ENCODE measurements around the gene PPFIA2. TPM values are rescaled to one million over a fixed set of nuclear protein-coding genes. Genes with fewer than 3 reads are reported as not detected.

The PPFIA2 gene
- polyA plus RNA-seq, 1 donor from 2014 or later = not detected

DNA sequence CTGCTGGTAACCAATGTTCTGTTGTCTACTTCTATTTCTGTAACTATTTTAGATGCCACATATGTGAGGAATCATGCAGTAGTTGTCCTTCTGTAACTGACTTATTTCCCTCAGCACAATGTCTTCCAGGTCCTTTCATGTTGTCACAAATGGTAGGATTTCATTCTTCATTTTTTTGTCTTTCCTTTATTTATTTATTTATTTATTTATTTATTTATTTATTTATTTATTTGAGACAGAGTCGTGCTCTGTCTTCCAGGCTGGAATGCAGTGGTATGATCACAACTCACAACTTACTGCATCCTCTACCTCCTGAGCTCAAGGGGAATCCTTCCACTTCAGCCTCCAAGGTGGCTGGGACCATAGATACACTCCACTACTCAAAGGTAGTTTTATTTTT is 288.2 kb downstream of the PPFIA2 start:
- peaks cover 1% of the 10 kb centered on the region for H3K27me3 Mint-ChIP-seq
- no peaks in the 10 kb centered on the region for H3K4me1 Mint-ChIP-seq
- H3K9me3 Mint-ChIP-seq = peaks cover 0 to 5% (median 2%) of the 10 kb centered on the region in 3 donors
- H3K4me3 Mint-ChIP-seq = no peak overlapping the region
- no peak overlapping the region for H3K27ac Mint-ChIP-seq
- no peaks in the 10 kb centered on the region for H3K36me3 Mint-ChIP-seq

- Mint-ChIP-seq H3K27me3 (peaks cover 1% of the 10 kb centered on the region), H3K4me1 (no peaks in the 10 kb centered on the region), H3K9me3 (peaks cover 0 to 5% (median 2%) of the 10 kb centered on the region in 3 donors), H3K4me3 (no peak overlapping the region), H3K27ac (no peak overlapping the region), H3K36me3 (no peaks in the 10 kb centered on the region)
Measured at GRCh38 chr12:81468206-81468605, 290.9 kb downstream of the PPFIA2 start.

GRCh38 chr12:81465876-81466275 is 293.3 kb downstream of the PPFIA2 start:
- Mint-ChIP-seq H3K9me3 (peaks cover 0 to 2% (median 0%) of the 10 kb centered on the region in 3 donors), H3K27me3 (peaks cover 1% of the 10 kb centered on the region), H3K27ac (no peak overlapping the region), H3K36me3 (peaks cover 1% of the 10 kb centered on the region), H3K4me3 (no peak overlapping the region), H3K4me1 (no peaks in the 10 kb centered on the region)

- Mint-ChIP-seq H3K4me1 (no peaks in the 10 kb centered on the region), H3K4me3 (no peak overlapping the region), H3K27me3 (peaks cover 1% of the 10 kb centered on the region), H3K36me3 (peaks cover 1% of the 10 kb centered on the region), H3K9me3 (peaks cover 0 to 2% (median 0%) of the 10 kb centered on the region in 3 donors), H3K27ac (no peak overlapping the region)
Measured at GRCh38 chr12:81465191-81465590, 294.0 kb downstream of the PPFIA2 start.

- no peaks in the 10 kb centered on the region for H3K9me3 Mint-ChIP-seq
- H3K4me3 Mint-ChIP-seq = no peak overlapping the region
- H3K36me3 Mint-ChIP-seq = peaks cover 1% of the 10 kb centered on the region
- H3K27ac Mint-ChIP-seq = no peak overlapping the region
- no peaks in the 10 kb centered on the region for H3K4me1 Mint-ChIP-seq
- no peaks in the 10 kb centered on the region for H3K27me3 Mint-ChIP-seq
Measured at GRCh38 chr12:81461163-81461562, 298.0 kb downstream of the PPFIA2 start.

GRCh38 chr12:81450920-81451739 is 308.0 kb downstream of the PPFIA2 start:
- Mint-ChIP-seq H3K9me3 (peaks cover 0 to 3% (median 0%) of the 10 kb centered on the region in 3 donors), H3K4me1 (no peaks in the 10 kb centered on the region), H3K4me3 (no peak overlapping the region), H3K36me3 (no peaks in the 10 kb centered on the region), H3K27me3 (no peaks in the 10 kb centered on the region), H3K27ac (no peak overlapping the region)

GRCh38 chr12:81441629-81442028 is 317.5 kb downstream of the PPFIA2 start:
- Mint-ChIP-seq H3K27me3 (no peaks in the 10 kb centered on the region), H3K9me3 (peaks cover 0 to 3% (median 3%) of the 10 kb centered on the region in 3 donors), H3K36me3 (no peaks in the 10 kb centered on the region), H3K4me1 (no peaks in the 10 kb centered on the region), H3K4me3 (no peak overlapping the region), H3K27ac (no peak overlapping the region)

GRCh38 chr12:81440001-81440400 is 319.1 kb downstream of the PPFIA2 start:
- no peaks in the 10 kb centered on the region for H3K36me3 Mint-ChIP-seq
- H3K27ac Mint-ChIP-seq = no peak overlapping the region
- no peaks in the 10 kb centered on the region for H3K27me3 Mint-ChIP-seq
- H3K9me3 Mint-ChIP-seq = peaks cover 0 to 3% (median 3%) of the 10 kb centered on the region in 3 donors
- H3K4me3 Mint-ChIP-seq = no peak overlapping the region
- no peaks in the 10 kb centered on the region for H3K4me1 Mint-ChIP-seq

- Mint-ChIP-seq H3K27ac (no peak overlapping the region), H3K9me3 (peaks cover 0 to 3% (median 3%) of the 10 kb centered on the region in 3 donors), H3K36me3 (no peaks in the 10 kb centered on the region), H3K4me3 (no peak overlapping the region), H3K27me3 (no peaks in the 10 kb centered on the region), H3K4me1 (no peaks in the 10 kb centered on the region)
Measured at GRCh38 chr12:81439344-81439743, 319.8 kb downstream of the PPFIA2 start.

DNA sequence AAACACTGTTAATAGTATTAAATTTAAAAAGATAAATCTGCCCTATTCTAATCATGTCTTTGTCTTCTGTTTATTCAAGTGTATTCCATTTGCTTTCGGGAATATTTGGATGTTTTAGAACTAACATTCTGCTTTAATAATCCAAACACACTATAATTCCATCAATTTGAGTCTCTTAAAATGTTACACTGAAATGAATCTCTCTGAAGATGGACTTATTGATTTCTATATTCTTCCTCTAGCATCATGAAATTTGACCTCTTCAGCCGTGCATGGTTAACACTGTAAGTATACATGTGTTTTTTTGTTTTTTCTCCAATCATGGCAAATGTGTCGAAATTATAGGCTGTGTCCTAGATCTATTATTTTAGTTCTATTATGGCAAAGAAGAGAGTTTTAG is 342.1 kb downstream of the PPFIA2 start:
- no peaks in the 10 kb centered on the region for H3K4me1 Mint-ChIP-seq
- H3K27me3 Mint-ChIP-seq = no peaks in the 10 kb centered on the region
- H3K9me3 Mint-ChIP-seq = peaks cover under 1 to 3% (median under 1%) of the 10 kb centered on the region in 3 donors

DNA sequence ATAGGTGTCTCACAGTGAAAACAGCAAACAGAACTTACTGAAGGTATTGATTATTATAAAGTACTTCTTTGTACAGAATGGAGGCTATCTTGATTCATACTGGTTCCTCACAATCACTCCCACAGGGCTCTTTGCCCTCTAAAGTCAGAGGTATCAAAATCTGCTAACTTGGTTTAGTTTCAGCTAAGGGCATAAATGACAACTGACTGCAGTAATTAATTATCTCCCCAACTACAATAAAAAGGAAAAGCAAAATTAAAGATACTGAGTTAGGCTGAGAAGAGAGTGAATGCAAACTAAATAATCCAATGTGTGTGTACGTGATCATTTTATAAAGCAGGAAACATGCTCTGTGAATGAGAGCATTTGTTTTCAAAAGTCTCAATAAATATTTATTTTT is 342.6 kb downstream of the PPFIA2 start:
- no peak overlapping the region for H3K4me3 Mint-ChIP-seq
- no peaks in the 10 kb centered on the region for H3K4me1 Mint-ChIP-seq
- H3K9me3 Mint-ChIP-seq = peaks cover 0 to 3% (median 0%) of the 10 kb centered on the region in 3 donors
- no peaks in the 10 kb centered on the region for H3K27me3 Mint-ChIP-seq
- H3K27ac Mint-ChIP-seq = no peak overlapping the region
- H3K36me3 Mint-ChIP-seq = no peaks in the 10 kb centered on the region

More for the DNA sequence above, 342.1 kb downstream of the PPFIA2 start:
- no peak overlapping the region for H3K4me3 Mint-ChIP-seq
- H3K36me3 Mint-ChIP-seq = no peaks in the 10 kb centered on the region
- H3K27ac Mint-ChIP-seq = no peak overlapping the region

DNA sequence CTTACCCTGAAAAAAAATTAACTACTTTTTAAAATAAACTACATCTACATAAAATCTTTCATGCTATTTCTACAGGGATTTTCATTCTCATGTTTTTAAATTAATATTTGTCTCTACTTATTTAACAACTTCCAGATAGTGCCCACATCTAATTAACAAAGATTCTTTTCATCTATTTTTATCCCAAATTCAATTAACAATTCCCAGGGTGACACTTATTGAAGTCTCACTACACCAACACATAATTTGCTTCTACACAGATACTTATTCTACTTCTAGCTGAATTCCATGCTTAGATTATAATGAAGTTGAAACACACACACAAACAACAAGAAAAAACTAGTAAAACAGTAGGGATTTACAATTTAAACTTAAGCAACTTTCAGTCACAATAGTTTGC is 344.7 kb downstream of the PPFIA2 start:
- no peaks in the 10 kb centered on the region for H3K4me1 Mint-ChIP-seq
- no peak overlapping the region for H3K4me3 Mint-ChIP-seq
- H3K27me3 Mint-ChIP-seq = no peaks in the 10 kb centered on the region
- no peaks in the 10 kb centered on the region for H3K36me3 Mint-ChIP-seq
- H3K27ac Mint-ChIP-seq = no peak overlapping the region
- H3K9me3 Mint-ChIP-seq = peaks cover 2 to 5% (median 2%) of the 10 kb centered on the region in 3 donors

DNA sequence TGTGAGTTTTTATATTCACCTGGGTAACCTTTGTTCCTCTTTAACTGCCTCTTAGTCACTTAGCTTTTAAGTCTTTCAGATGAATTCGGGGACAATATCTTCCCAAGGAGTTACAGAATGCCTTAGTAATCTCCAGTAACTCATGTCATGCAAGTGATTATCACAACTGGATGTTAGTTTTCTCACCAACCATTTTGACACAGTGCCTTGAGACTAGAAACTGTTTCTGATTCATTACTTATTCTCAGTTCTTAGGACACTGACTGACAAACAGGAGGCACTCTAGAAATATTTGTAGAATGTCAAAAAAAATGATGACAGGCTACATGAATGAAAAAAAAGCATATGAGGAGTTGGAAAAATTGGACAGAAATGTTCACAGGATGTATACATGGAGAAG is 346.2 kb downstream of the PPFIA2 start:
- H3K4me1 Mint-ChIP-seq = no peaks in the 10 kb centered on the region
- no peak overlapping the region for H3K4me3 Mint-ChIP-seq
- H3K36me3 Mint-ChIP-seq = no peaks in the 10 kb centered on the region
- no peaks in the 10 kb centered on the region for H3K27me3 Mint-ChIP-seq
- H3K27ac Mint-ChIP-seq = no peak overlapping the region
- H3K9me3 Mint-ChIP-seq = peaks cover 2 to 5% (median 2%) of the 10 kb centered on the region in 3 donors

GRCh38 chr12:81403348-81403747 is 355.8 kb downstream of the PPFIA2 start:
- H3K27me3 Mint-ChIP-seq = no peaks in the 10 kb centered on the region
- no peaks in the 10 kb centered on the region for H3K4me1 Mint-ChIP-seq
- H3K36me3 Mint-ChIP-seq = no peaks in the 10 kb centered on the region
- no peak overlapping the region for H3K27ac Mint-ChIP-seq
- H3K9me3 Mint-ChIP-seq = peaks cover 0 to 4% (median 3%) of the 10 kb centered on the region in 3 donors
- H3K4me3 Mint-ChIP-seq = no peak overlapping the region

GRCh38 chr12:81401241-81401640 is 357.9 kb downstream of the PPFIA2 start:
- Mint-ChIP-seq H3K9me3 (peaks cover 0 to 4% (median 3%) of the 10 kb centered on the region in 3 donors), H3K4me3 (no peak overlapping the region), H3K27me3 (no peaks in the 10 kb centered on the region), H3K27ac (no peak overlapping the region), H3K36me3 (no peaks in the 10 kb centered on the region), H3K4me1 (no peaks in the 10 kb centered on the region)

GRCh38 chr12:81400024-81400423 is 359.1 kb downstream of the PPFIA2 start:
- no peaks in the 10 kb centered on the region for H3K27me3 Mint-ChIP-seq
- no peaks in the 10 kb centered on the region for H3K36me3 Mint-ChIP-seq
- H3K4me1 Mint-ChIP-seq = no peaks in the 10 kb centered on the region
- H3K4me3 Mint-ChIP-seq = no peak overlapping the region
- H3K9me3 Mint-ChIP-seq = peaks cover 0 to 4% (median 3%) of the 10 kb centered on the region in 3 donors
- H3K27ac Mint-ChIP-seq = no peak overlapping the region
